ENCODE results near the gene SRPK2. TPM values are rescaled to one million over a fixed set of nuclear protein-coding genes. Genes with fewer than 3 reads are reported as not detected.

The SRPK2 gene
- total and polyA plus RNA-seq, 8 donors = 7.6 to 109 (median 24.4) TPM

- no peak overlapping the region for H3K4me3 ChIP-seq
Observed at GRCh38 chr7:105270117-105270516, 118.6 kb downstream of the SRPK2 start.

GRCh38 chr7:105269397-105269796 lies 119.3 kb downstream of the SRPK2 start:
- Histone ChIP-seq H3K9me3 (no peaks in the 10 kb centered on the region), H3K27me3 (no peaks in the 10 kb centered on the region), H3K27ac (peak overlapping the region in 4 of 5 donors; percentile 74 to 85 (median 80)), H3K4me3 (peak overlapping the region; percentile 40 to 46 (median 42)), H3K4me1 (peaks cover 7 to 49% (median 28%) of the 10 kb centered on the region in 4 donors), H3K36me3 (no peaks in the 10 kb centered on the region)
- intact Hi-C loops (cut with DNase I; ENCODE audit: low total_unique reads) = no loop called here
- 0 to 1% (median 0%) methylated on average over 3 of the region's 3 CpGs for WGBS, 5 donors
- TF ChIP-seq POLR2A (IDR thresholded peaks at IDR 0.05) = no peak
- TF ChIP-seq POLR2AphosphoS5 (IDR thresholded peaks at IDR 0.05) = no peak
- no peak for TF ChIP-seq EP300 (IDR thresholded peaks at IDR 0.05)
- TF ChIP-seq CTCF (IDR thresholded peaks at IDR 0.05) = no peak
- no peak for DNase-seq

More at GRCh38 chr7:105270117-105270516, 118.6 kb downstream of the SRPK2 start:
- Histone ChIP-seq H3K36me3 (no peaks in the 10 kb centered on the region), H3K27me3 (no peaks in the 10 kb centered on the region), H3K4me1 (peaks cover 7 to 47% (median 28%) of the 10 kb centered on the region in 4 donors), H3K27ac (peak overlapping the region in 1 of 5 donors; percentile 85), H3K9me3 (no peaks in the 10 kb centered on the region)
- TF ChIP-seq CTCF (IDR thresholded peaks at IDR 0.05) (no peak), POLR2A (IDR thresholded peaks at IDR 0.05) (no peak), POLR2AphosphoS5 (IDR thresholded peaks at IDR 0.05) (no peak), EP300 (IDR thresholded peaks at IDR 0.05) (no peak)
- no peak for DNase-seq
- intact Hi-C loops (cut with DNase I; ENCODE audit: low total_unique reads) = no loop called here
- 89 to 93% (median 92%) methylated on average over 9 of the region's 9 CpGs for WGBS, 5 donors

GRCh38 chr7:105268511-105269392 lies 120.0 kb downstream of the SRPK2 start:
- peak in 1 of 2 donors; percentile 77 for DNase-seq
- 2 to 7% (median 3%) methylated on average over 6 of the region's 6 CpGs for WGBS, 5 donors
- intact Hi-C loops (cut with DNase I; ENCODE audit: low total_unique reads) = no loop called here
- peak overlapping the region; percentile 40 to 46 (median 42) for H3K4me3 ChIP-seq
- no peaks in the 10 kb centered on the region for H3K9me3 ChIP-seq
- TF ChIP-seq POLR2AphosphoS5 (IDR thresholded peaks at IDR 0.05) = peak; percentile 27 to 72 (median 47)
- TF ChIP-seq POLR2A (IDR thresholded peaks at IDR 0.05) = no peak
- no peaks in the 10 kb centered on the region for H3K36me3 ChIP-seq
- H3K27ac ChIP-seq = peak overlapping the region; percentile 61 to 85 (median 79)
- no peaks in the 10 kb centered on the region for H3K27me3 ChIP-seq
- peaks cover 7 to 52% (median 30%) of the 10 kb centered on the region in 4 donors for H3K4me1 ChIP-seq

- no peaks in the 10 kb centered on the region for H3K36me3 ChIP-seq
- intact Hi-C loops (cut with DNase I; ENCODE audit: low total_unique reads) = no loop called here
- H3K4me3 ChIP-seq = peak overlapping the region; percentile 40 to 46 (median 42)
- 13 to 40% (median 15%) methylated on average over 1 of the region's 1 CpG for WGBS, 5 donors
- TF ChIP-seq POLR2A (IDR thresholded peaks at IDR 0.05) (no peak), POLR2AphosphoS5 (IDR thresholded peaks at IDR 0.05) (peak in 1 of 3 donors; percentile 34)
- no peaks in the 10 kb centered on the region for H3K27me3 ChIP-seq
- peaks cover 7 to 52% (median 30%) of the 10 kb centered on the region in 4 donors for H3K4me1 ChIP-seq
- peak overlapping the region in 4 of 5 donors; percentile 74 to 85 (median 80) for H3K27ac ChIP-seq
- no peaks in the 10 kb centered on the region for H3K9me3 ChIP-seq
- peak in 1 of 2 donors; percentile 32 for DNase-seq
Observed at GRCh38 chr7:105268056-105268455, 120.7 kb downstream of the SRPK2 start.

GRCh38 chr7:105267244-105267643 lies 121.5 kb downstream of the SRPK2 start:
- Histone ChIP-seq H3K36me3 (no peaks in the 10 kb centered on the region), H3K4me1 (peaks cover 7 to 59% (median 34%) of the 10 kb centered on the region in 4 donors), H3K27ac (peak overlapping the region in 3 of 5 donors; percentile 79 to 85 (median 80)), H3K27me3 (no peaks in the 10 kb centered on the region), H3K4me3 (peak overlapping the region in 1 of 4 donors; percentile 45), H3K9me3 (no peaks in the 10 kb centered on the region)
- TF ChIP-seq POLR2AphosphoS5 (IDR thresholded peaks at IDR 0.05) (no peak), CTCF (IDR thresholded peaks at IDR 0.05) (no peak), POLR2A (IDR thresholded peaks at IDR 0.05) (no peak), EP300 (IDR thresholded peaks at IDR 0.05) (no peak)
- DNase-seq = no peak
- intact Hi-C loops (cut with DNase I; ENCODE audit: low total_unique reads) = no loop called here
- 39 to 55% (median 50%) methylated on average over 1 of the region's 1 CpG for WGBS, 5 donors
